Measurements from ENCODE around the gene ISOC2.
A peak's percentile ranks its signal among the peaks of the same experiment; 100 is the strongest.
"Not testable (repeated sequence)": the region's sequence is repeated elsewhere in the genome, so short reads cannot be mapped to it uniquely, and the experiment has no call there.

The ISOC2 gene

GRCh38 chr19:55431183-55431582 lies 30.3 kb downstream of the ISOC2 start:
- no peaks in the 10 kb centered on the region for H3K36me3 ChIP-seq (ENCODE audit: control insufficient read depth in 1 of 2, insufficient read depth in 2 of 2, low read length in 2 of 2)
- no peak overlapping the region for H3K27ac ChIP-seq (ENCODE audit: low read length)
- peaks cover 0 to 3% of the 10 kb centered on the region in 2 donors for H3K9me3 ChIP-seq (ENCODE audit: control insufficient read depth in 1 of 2, low read length in 2 of 2)
- H3K4me3 ChIP-seq (ENCODE audit: low read depth in 1 of 2, low read length in 2 of 2): no peak overlapping the region
- peaks cover 28% of the 10 kb centered on the region for H3K27me3 ChIP-seq (ENCODE audit: low read depth, low read length)
- no peaks in the 10 kb centered on the region for H3K4me1 ChIP-seq (ENCODE audit: control insufficient read depth in 1 of 2, insufficient read depth in 2 of 2, low read length in 2 of 2)

GRCh38 chr19:55426042-55426441 lies 35.4 kb downstream of the ISOC2 start:
- no peaks in the 10 kb centered on the region for H3K36me3 ChIP-seq (ENCODE audit: control insufficient read depth in 1 of 2, insufficient read depth in 2 of 2, low read length in 2 of 2)
- H3K4me1 ChIP-seq (ENCODE audit: control insufficient read depth in 1 of 2, insufficient read depth in 2 of 2, low read length in 2 of 2): no peaks in the 10 kb centered on the region
- H3K4me3 ChIP-seq (ENCODE audit: low read depth in 1 of 2, low read length in 2 of 2): no peak overlapping the region
- H3K27me3 ChIP-seq (ENCODE audit: low read depth, low read length): no peaks in the 10 kb centered on the region
- no peak overlapping the region for H3K27ac ChIP-seq (ENCODE audit: low read length)
- peaks cover 0 to 3% of the 10 kb centered on the region in 2 donors for H3K9me3 ChIP-seq (ENCODE audit: control insufficient read depth in 1 of 2, low read length in 2 of 2)

GRCh38 chr19:55424518-55424917 lies 36.9 kb downstream of the ISOC2 start:
- Histone ChIP-seq H3K9me3 (ENCODE audit: control insufficient read depth in 1 of 2, low read length in 2 of 2) (no peaks in the 10 kb centered on the region), H3K4me3 (ENCODE audit: low read depth in 1 of 2, low read length in 2 of 2) (no peak overlapping the region), H3K27ac (ENCODE audit: low read length) (no peak overlapping the region), H3K27me3 (ENCODE audit: low read depth, low read length) (no peaks in the 10 kb centered on the region), H3K36me3 (ENCODE audit: control insufficient read depth in 1 of 2, insufficient read depth in 2 of 2, low read length in 2 of 2) (no peaks in the 10 kb centered on the region), H3K4me1 (ENCODE audit: control insufficient read depth in 1 of 2, insufficient read depth in 2 of 2, low read length in 2 of 2) (no peaks in the 10 kb centered on the region)

- Histone ChIP-seq H3K36me3 (ENCODE audit: control insufficient read depth in 1 of 2, insufficient read depth in 2 of 2, low read length in 2 of 2) (no peaks in the 10 kb centered on the region), H3K4me3 (ENCODE audit: low read depth in 1 of 2, low read length in 2 of 2) (no peak overlapping the region), H3K9me3 (ENCODE audit: control insufficient read depth in 1 of 2, low read length in 2 of 2) (no peaks in the 10 kb centered on the region), H3K27ac (ENCODE audit: low read length) (no peak overlapping the region), H3K4me1 (ENCODE audit: control insufficient read depth in 1 of 2, insufficient read depth in 2 of 2, low read length in 2 of 2) (no peaks in the 10 kb centered on the region), H3K27me3 (ENCODE audit: low read depth, low read length) (no peaks in the 10 kb centered on the region)
These were observed 38.0 kb downstream of the ISOC2 start for GRCh38 chr19:55423225-55424005.

- H3K9me3 ChIP-seq (ENCODE audit: control insufficient read depth in 1 of 2, low read length in 2 of 2); H3K27me3 ChIP-seq (ENCODE audit: low read depth, low read length); H3K36me3 ChIP-seq (ENCODE audit: control insufficient read depth in 1 of 2, insufficient read depth in 2 of 2, low read length in 2 of 2); H3K4me1 ChIP-seq (ENCODE audit: control insufficient read depth in 1 of 2, insufficient read depth in 2 of 2, low read length in 2 of 2); H3K27ac ChIP-seq (ENCODE audit: low read length); H3K4me3 ChIP-seq (ENCODE audit: low read depth in 1 of 2, low read length in 2 of 2): not testable (repeated sequence)
These were observed 40.2 kb downstream of the ISOC2 start for GRCh38 chr19:55421281-55421680.

- Histone ChIP-seq H3K27ac (ENCODE audit: low read length) (no peak overlapping the region), H3K36me3 (ENCODE audit: control insufficient read depth in 1 of 2, insufficient read depth in 2 of 2, low read length in 2 of 2) (no peaks in the 10 kb centered on the region), H3K27me3 (ENCODE audit: low read depth, low read length) (no peaks in the 10 kb centered on the region)
These were observed 41.7 kb downstream of the ISOC2 start for GRCh38 chr19:55419624-55420236.

GRCh38 chr19:55419103-55419502 lies 42.3 kb downstream of the ISOC2 start:
- no peaks in the 10 kb centered on the region for H3K27me3 ChIP-seq (ENCODE audit: low read depth, low read length)
- no peak overlapping the region for H3K27ac ChIP-seq (ENCODE audit: low read length)
- H3K4me3 ChIP-seq (ENCODE audit: low read depth in 1 of 2, low read length in 2 of 2): no peak overlapping the region
- no peaks in the 10 kb centered on the region for H3K4me1 ChIP-seq (ENCODE audit: control insufficient read depth in 1 of 2, insufficient read depth in 2 of 2, low read length in 2 of 2)
- H3K9me3 ChIP-seq (ENCODE audit: control insufficient read depth in 1 of 2, low read length in 2 of 2): no peaks in the 10 kb centered on the region
- H3K36me3 ChIP-seq (ENCODE audit: control insufficient read depth in 1 of 2, insufficient read depth in 2 of 2, low read length in 2 of 2): no peaks in the 10 kb centered on the region

More at GRCh38 chr19:55419624-55420236, 41.7 kb downstream of the ISOC2 start:
- Histone ChIP-seq H3K4me1 (ENCODE audit: control insufficient read depth in 1 of 2, insufficient read depth in 2 of 2, low read length in 2 of 2) (no peaks in the 10 kb centered on the region), H3K9me3 (ENCODE audit: control insufficient read depth in 1 of 2, low read length in 2 of 2) (no peaks in the 10 kb centered on the region), H3K4me3 (ENCODE audit: low read depth in 1 of 2, low read length in 2 of 2) (no peak overlapping the region)

- no peaks in the 10 kb centered on the region for H3K27me3 ChIP-seq (ENCODE audit: low read depth, low read length)
- H3K4me1 ChIP-seq (ENCODE audit: control insufficient read depth in 1 of 2, insufficient read depth in 2 of 2, low read length in 2 of 2): no peaks in the 10 kb centered on the region
- H3K27ac ChIP-seq (ENCODE audit: low read length): no peak overlapping the region
- H3K36me3 ChIP-seq (ENCODE audit: control insufficient read depth in 1 of 2, insufficient read depth in 2 of 2, low read length in 2 of 2): no peaks in the 10 kb centered on the region
- H3K9me3 ChIP-seq (ENCODE audit: control insufficient read depth in 1 of 2, low read length in 2 of 2): no peaks in the 10 kb centered on the region
- no peak overlapping the region for H3K4me3 ChIP-seq (ENCODE audit: low read depth in 1 of 2, low read length in 2 of 2)
These were observed 43.3 kb downstream of the ISOC2 start for GRCh38 chr19:55418185-55418584.

GRCh38 chr19:55410168-55410567 lies 51.3 kb downstream of the ISOC2 start:
- no peak overlapping the region for H3K4me3 ChIP-seq (ENCODE audit: low read depth in 1 of 2, low read length in 2 of 2)
- H3K27ac ChIP-seq (ENCODE audit: low read length): no peak overlapping the region
- H3K9me3 ChIP-seq (ENCODE audit: control insufficient read depth in 1 of 2, low read length in 2 of 2): no peaks in the 10 kb centered on the region
- no peaks in the 10 kb centered on the region for H3K27me3 ChIP-seq (ENCODE audit: low read depth, low read length)
- peaks cover 14 to 15% of the 10 kb centered on the region in 2 donors for H3K4me1 ChIP-seq (ENCODE audit: control insufficient read depth in 1 of 2, insufficient read depth in 2 of 2, low read length in 2 of 2)
- H3K36me3 ChIP-seq (ENCODE audit: control insufficient read depth in 1 of 2, insufficient read depth in 2 of 2, low read length in 2 of 2): peaks cover 0 to 11% of the 10 kb centered on the region in 2 donors

GRCh38 chr19:55409179-55409578 lies 52.3 kb downstream of the ISOC2 start:
- H3K4me3 ChIP-seq (ENCODE audit: low read depth in 1 of 2, low read length in 2 of 2); H3K27me3 ChIP-seq (ENCODE audit: low read depth, low read length); H3K27ac ChIP-seq (ENCODE audit: low read length); H3K9me3 ChIP-seq (ENCODE audit: control insufficient read depth in 1 of 2, low read length in 2 of 2): not testable (repeated sequence)
- peaks cover 14 to 15% of the 10 kb centered on the region in 2 donors for H3K4me1 ChIP-seq (ENCODE audit: control insufficient read depth in 1 of 2, insufficient read depth in 2 of 2, low read length in 2 of 2)
- H3K36me3 ChIP-seq (ENCODE audit: control insufficient read depth in 1 of 2, insufficient read depth in 2 of 2, low read length in 2 of 2): peaks cover 3 to 16% of the 10 kb centered on the region in 2 donors

- peak overlapping the region; percentile 90 for H3K27ac ChIP-seq (ENCODE audit: low read length)
- no peaks in the 10 kb centered on the region for H3K9me3 ChIP-seq (ENCODE audit: control insufficient read depth in 1 of 2, low read length in 2 of 2)
- H3K4me3 ChIP-seq (ENCODE audit: low read depth in 1 of 2, low read length in 2 of 2): peak overlapping the region; percentile 71 to 75
- H3K36me3 ChIP-seq (ENCODE audit: control insufficient read depth in 1 of 2, insufficient read depth in 2 of 2, low read length in 2 of 2): peaks cover 4 to 20% of the 10 kb centered on the region in 2 donors
- no peaks in the 10 kb centered on the region for H3K27me3 ChIP-seq (ENCODE audit: low read depth, low read length)
- peaks cover 14 to 15% of the 10 kb centered on the region in 2 donors for H3K4me1 ChIP-seq (ENCODE audit: control insufficient read depth in 1 of 2, insufficient read depth in 2 of 2, low read length in 2 of 2)
These were observed 52.9 kb downstream of the ISOC2 start for GRCh38 chr19:55408533-55408872.
